Ectodermal cell (in vitro differentiated cells): Measurements from ENCODE around the gene SLC35F2.

Experiments
- H3K27ac ChIP-seq: 2 replicates; pipeline ENCODE4 v1.7.0; 2013; ENCODE audit warnings: mild to moderate bottlenecking, low read depth, low read length; ENCODE audit not compliant: insufficient read depth, poor library complexity, severe bottlenecking
- H3K27me3 ChIP-seq: 2 replicates; pipeline ENCODE4 v1.7.0; 2013; ENCODE audit warnings: mild to moderate bottlenecking, low read length; ENCODE audit not compliant: insufficient read depth, control insufficient read depth, poor library complexity, severe bottlenecking
- H3K36me3 ChIP-seq: one replicate; pipeline ENCODE4 v1.7.0; 2013; ENCODE audit warnings: low read length; ENCODE audit not compliant: control insufficient read depth, insufficient read depth
- H3K4me1 ChIP-seq: one replicate; pipeline ENCODE4 v1.7.0; 2013; ENCODE audit warnings: low read length; ENCODE audit not compliant: control insufficient read depth, insufficient read depth
- H3K4me3 ChIP-seq: 2 replicates; pipeline ENCODE4 v1.7.0; 2013; ENCODE audit warnings: low read depth, low read length, control low read depth; ENCODE audit not compliant: insufficient read depth
- H3K9me3 ChIP-seq: 2 replicates; pipeline ENCODE4 v1.7.0; 2013; ENCODE audit warnings: mild to moderate bottlenecking, low read length, moderate library complexity; ENCODE audit not compliant: control insufficient read depth
- WGBS, 2 experiments: methylation state at CpG; one replicate each; pipeline ENCODE4 v1.1.7; 2013; ENCODE audit warnings: missing lambda C conversion rate in 2 of 2; 5-methylcytosine and 5-hydroxymethylcytosine counted together

The SLC35F2 gene

GRCh38 chr11:107859459-107860239 is 1.1 kb upstream of the SLC35F2 start:
- Histone ChIP-seq H3K9me3 (no peaks in the 10 kb centered on the region), H3K36me3 (no peaks in the 10 kb centered on the region), H3K27me3 (peaks cover 37% of the 10 kb centered on the region), H3K4me1 (peaks cover 5% of the 10 kb centered on the region), H3K4me3 (peak overlapping the region; percentile 68), H3K27ac (no peak overlapping the region)
- WGBS, 2 experiments = 5% methylated on average over 29 to 31 of the region's 31 CpGs

GRCh38 chr11:107857550-107858216 is 904 bp downstream of the SLC35F2 start:
- Histone ChIP-seq H3K9me3 (no peaks in the 10 kb centered on the region), H3K4me3 (peak overlapping the region; percentile 68), H3K4me1 (peaks cover 5% of the 10 kb centered on the region), H3K27me3 (peaks cover 37% of the 10 kb centered on the region), H3K27ac (no peak overlapping the region), H3K36me3 (no peaks in the 10 kb centered on the region)
- 15 to 21% methylated on average over 16 of the region's 16 CpGs for WGBS, 2 experiments

- Histone ChIP-seq H3K9me3 (no peaks in the 10 kb centered on the region), H3K4me3 (no peak overlapping the region), H3K27ac (no peak overlapping the region), H3K4me1 (peaks cover 5% of the 10 kb centered on the region), H3K27me3 (peaks cover 37% of the 10 kb centered on the region), H3K36me3 (no peaks in the 10 kb centered on the region)
- 26 to 31% methylated on average over 7 of the region's 7 CpGs for WGBS, 2 experiments
Observed at GRCh38 chr11:107856981-107857517, 1.5 kb downstream of the SLC35F2 start.

GRCh38 chr11:107856180-107856980 is 2.2 kb downstream of the SLC35F2 start:
- Histone ChIP-seq H3K36me3 (no peaks in the 10 kb centered on the region), H3K27ac (no peak overlapping the region), H3K27me3 (peaks cover 37% of the 10 kb centered on the region), H3K4me1 (peaks cover 5% of the 10 kb centered on the region), H3K4me3 (no peak overlapping the region), H3K9me3 (no peaks in the 10 kb centered on the region)
- WGBS, 2 experiments = 72% methylated on average over 10 of the region's 10 CpGs

GRCh38 chr11:107853070-107853469 is 5.5 kb downstream of the SLC35F2 start:
- Histone ChIP-seq H3K27me3 (peaks cover 21% of the 10 kb centered on the region), H3K36me3 (no peaks in the 10 kb centered on the region), H3K27ac (no peak overlapping the region), H3K9me3 (no peaks in the 10 kb centered on the region), H3K4me3 (no peak overlapping the region), H3K4me1 (no peaks in the 10 kb centered on the region)
- WGBS, 2 experiments = 94% methylated on average over 6 of the region's 6 CpGs

- Histone ChIP-seq H3K4me1 (no peaks in the 10 kb centered on the region), H3K4me3 (no peak overlapping the region), H3K36me3 (no peaks in the 10 kb centered on the region), H3K9me3 (no peaks in the 10 kb centered on the region), H3K27ac (no peak overlapping the region), H3K27me3 (peaks cover 9% of the 10 kb centered on the region)
- 86 to 92% methylated on average over 4 of the region's 4 CpGs for WGBS, 2 experiments
Observed at GRCh38 chr11:107851704-107852310, 6.8 kb downstream of the SLC35F2 start.

- H3K4me3 ChIP-seq = no peak overlapping the region
- H3K4me1 ChIP-seq = no peaks in the 10 kb centered on the region
- no peaks in the 10 kb centered on the region for H3K9me3 ChIP-seq
- no peaks in the 10 kb centered on the region for H3K36me3 ChIP-seq
- peaks cover 8% of the 10 kb centered on the region for H3K27me3 ChIP-seq
- no peak overlapping the region for H3K27ac ChIP-seq
Observed at GRCh38 chr11:107849790-107850189, 8.8 kb downstream of the SLC35F2 start.

- no peaks in the 10 kb centered on the region for H3K36me3 ChIP-seq
- no peaks in the 10 kb centered on the region for H3K9me3 ChIP-seq
- H3K27ac ChIP-seq = no peak overlapping the region
- 73 to 93% methylated on average over 1 of the region's 1 CpG for WGBS, 2 experiments
- H3K4me3 ChIP-seq = no peak overlapping the region
- H3K27me3 ChIP-seq = peaks cover 8% of the 10 kb centered on the region
- H3K4me1 ChIP-seq = no peaks in the 10 kb centered on the region
Observed at GRCh38 chr11:107848345-107848744, 10.2 kb downstream of the SLC35F2 start.

- no peak overlapping the region for H3K4me3 ChIP-seq
- WGBS, 2 experiments = 85 to 97% methylated on average over 2 of the region's 2 CpGs
Observed at GRCh38 chr11:107847184-107847583, 11.4 kb downstream of the SLC35F2 start.

More at GRCh38 chr11:107847184-107847583, 11.4 kb downstream of the SLC35F2 start:
- no peaks in the 10 kb centered on the region for H3K9me3 ChIP-seq
- H3K27me3 ChIP-seq = peaks cover 8% of the 10 kb centered on the region
- no peaks in the 10 kb centered on the region for H3K4me1 ChIP-seq
- no peak overlapping the region for H3K27ac ChIP-seq
- no peaks in the 10 kb centered on the region for H3K36me3 ChIP-seq
